ENCODE data around the gene ADARB2. TPM values are rescaled to one million over a fixed set of nuclear protein-coding genes. Genes with fewer than 3 reads are reported as not detected.

ADARB2 gene
- total RNA-seq, 1 donor from 2014 or later: under 0.01 TPM

GRCh38 chr10:1171182-1171581 lies 566.1 kb downstream of the ADARB2 start:
- Histone ChIP-seq H3K4me1 (ENCODE audit: control insufficient read depth in 3 of 3, insufficient read depth in 3 of 3, low read length in 3 of 3) (no peaks in the 10 kb centered on the region), H3K9ac (ENCODE audit: low read depth in 1 of 3, low read length in 3 of 3) (no peak overlapping the region), H3K9me3 (ENCODE audit: control insufficient read depth in 3 of 3, low read length in 3 of 3) (no peaks in the 10 kb centered on the region), H3K27ac (ENCODE audit: low read depth, low read length) (no peak overlapping the region), H3K27me3 (ENCODE audit: control insufficient read depth in 3 of 3, insufficient read depth in 3 of 3, low read length in 3 of 3) (peaks cover 21 to 42% (median 24%) of the 10 kb centered on the region in 3 donors), H3K36me3 (ENCODE audit: control insufficient read depth in 3 of 3, insufficient read depth in 3 of 3, low read length in 3 of 3) (no peaks in the 10 kb centered on the region), H3K4me3 (ENCODE audit: low read length in 3 of 3) (no peak overlapping the region)

- no peak overlapping the region for H3K9ac ChIP-seq (ENCODE audit: low read depth in 1 of 3, low read length in 3 of 3)
- no peaks in the 10 kb centered on the region for H3K9me3 ChIP-seq (ENCODE audit: control insufficient read depth in 3 of 3, low read length in 3 of 3)
- H3K27ac ChIP-seq (ENCODE audit: low read depth, low read length): no peak overlapping the region
- no peaks in the 10 kb centered on the region for H3K36me3 ChIP-seq (ENCODE audit: control insufficient read depth in 3 of 3, insufficient read depth in 3 of 3, low read length in 3 of 3)
- H3K4me1 ChIP-seq (ENCODE audit: control insufficient read depth in 3 of 3, insufficient read depth in 3 of 3, low read length in 3 of 3): no peaks in the 10 kb centered on the region
- H3K27me3 ChIP-seq (ENCODE audit: control insufficient read depth in 3 of 3, insufficient read depth in 3 of 3, low read length in 3 of 3): peaks cover 21 to 44% (median 24%) of the 10 kb centered on the region in 3 donors
- H3K4me3 ChIP-seq (ENCODE audit: low read length in 3 of 3): no peak overlapping the region
These were observed 566.5 kb downstream of the ADARB2 start for GRCh38 chr10:1170867-1171180.

GRCh38 chr10:1169981-1170866 lies 567.1 kb downstream of the ADARB2 start:
- H3K27ac ChIP-seq (ENCODE audit: low read depth, low read length): no peak overlapping the region
- H3K4me1 ChIP-seq (ENCODE audit: control insufficient read depth in 3 of 3, insufficient read depth in 3 of 3, low read length in 3 of 3): no peaks in the 10 kb centered on the region
- H3K36me3 ChIP-seq (ENCODE audit: control insufficient read depth in 3 of 3, insufficient read depth in 3 of 3, low read length in 3 of 3): no peaks in the 10 kb centered on the region
- H3K9ac ChIP-seq (ENCODE audit: low read depth in 1 of 3, low read length in 3 of 3): no peak overlapping the region
- H3K9me3 ChIP-seq (ENCODE audit: control insufficient read depth in 3 of 3, low read length in 3 of 3): no peaks in the 10 kb centered on the region
- no peak overlapping the region for H3K4me3 ChIP-seq (ENCODE audit: low read length in 3 of 3)
- peaks cover 21 to 44% (median 24%) of the 10 kb centered on the region in 3 donors for H3K27me3 ChIP-seq (ENCODE audit: control insufficient read depth in 3 of 3, insufficient read depth in 3 of 3, low read length in 3 of 3)

GRCh38 chr10:1169186-1169885 lies 568.0 kb downstream of the ADARB2 start:
- Histone ChIP-seq H3K9ac (ENCODE audit: low read depth in 1 of 3, low read length in 3 of 3) (no peak overlapping the region), H3K4me3 (ENCODE audit: low read length in 3 of 3) (no peak overlapping the region), H3K27ac (ENCODE audit: low read depth, low read length) (no peak overlapping the region), H3K27me3 (ENCODE audit: control insufficient read depth in 3 of 3, insufficient read depth in 3 of 3, low read length in 3 of 3) (peaks cover 21 to 41% (median 24%) of the 10 kb centered on the region in 3 donors), H3K9me3 (ENCODE audit: control insufficient read depth in 3 of 3, low read length in 3 of 3) (no peaks in the 10 kb centered on the region), H3K4me1 (ENCODE audit: control insufficient read depth in 3 of 3, insufficient read depth in 3 of 3, low read length in 3 of 3) (no peaks in the 10 kb centered on the region), H3K36me3 (ENCODE audit: control insufficient read depth in 3 of 3, insufficient read depth in 3 of 3, low read length in 3 of 3) (no peaks in the 10 kb centered on the region)

- H3K36me3 ChIP-seq (ENCODE audit: control insufficient read depth in 3 of 3, insufficient read depth in 3 of 3, low read length in 3 of 3): no peaks in the 10 kb centered on the region
- H3K27ac ChIP-seq (ENCODE audit: low read depth, low read length): no peak overlapping the region
- no peaks in the 10 kb centered on the region for H3K4me1 ChIP-seq (ENCODE audit: control insufficient read depth in 3 of 3, insufficient read depth in 3 of 3, low read length in 3 of 3)
- H3K9ac ChIP-seq (ENCODE audit: low read depth in 1 of 3, low read length in 3 of 3): no peak overlapping the region
- no peak overlapping the region for H3K4me3 ChIP-seq (ENCODE audit: low read length in 3 of 3)
- H3K27me3 ChIP-seq (ENCODE audit: control insufficient read depth in 3 of 3, insufficient read depth in 3 of 3, low read length in 3 of 3): peaks cover 20 to 38% (median 21%) of the 10 kb centered on the region in 3 donors
- H3K9me3 ChIP-seq (ENCODE audit: control insufficient read depth in 3 of 3, low read length in 3 of 3): no peaks in the 10 kb centered on the region
These were observed 568.6 kb downstream of the ADARB2 start for GRCh38 chr10:1168763-1169162.

- Histone ChIP-seq H3K27ac (ENCODE audit: low read depth, low read length) (no peak overlapping the region), H3K4me3 (ENCODE audit: low read length in 3 of 3) (no peak overlapping the region), H3K4me1 (ENCODE audit: control insufficient read depth in 3 of 3, insufficient read depth in 3 of 3, low read length in 3 of 3) (no peaks in the 10 kb centered on the region), H3K27me3 (ENCODE audit: control insufficient read depth in 3 of 3, insufficient read depth in 3 of 3, low read length in 3 of 3) (peaks cover 11 to 42% (median 14%) of the 10 kb centered on the region in 3 donors), H3K36me3 (ENCODE audit: control insufficient read depth in 3 of 3, insufficient read depth in 3 of 3, low read length in 3 of 3) (no peaks in the 10 kb centered on the region), H3K9ac (ENCODE audit: low read depth in 1 of 3, low read length in 3 of 3) (no peak overlapping the region), H3K9me3 (ENCODE audit: control insufficient read depth in 3 of 3, low read length in 3 of 3) (no peaks in the 10 kb centered on the region)
These were observed 570.5 kb downstream of the ADARB2 start for GRCh38 chr10:1166828-1167275.

GRCh38 chr10:1166101-1166827 lies 571.1 kb downstream of the ADARB2 start:
- Histone ChIP-seq H3K9ac (ENCODE audit: low read depth in 1 of 3, low read length in 3 of 3) (no peak overlapping the region), H3K4me3 (ENCODE audit: low read length in 3 of 3) (no peak overlapping the region), H3K36me3 (ENCODE audit: control insufficient read depth in 3 of 3, insufficient read depth in 3 of 3, low read length in 3 of 3) (no peaks in the 10 kb centered on the region), H3K27me3 (ENCODE audit: control insufficient read depth in 3 of 3, insufficient read depth in 3 of 3, low read length in 3 of 3) (peaks cover 7 to 41% (median 10%) of the 10 kb centered on the region in 3 donors), H3K9me3 (ENCODE audit: control insufficient read depth in 3 of 3, low read length in 3 of 3) (no peaks in the 10 kb centered on the region), H3K27ac (ENCODE audit: low read depth, low read length) (no peak overlapping the region), H3K4me1 (ENCODE audit: control insufficient read depth in 3 of 3, insufficient read depth in 3 of 3, low read length in 3 of 3) (no peaks in the 10 kb centered on the region)

- Histone ChIP-seq H3K36me3 (ENCODE audit: control insufficient read depth in 3 of 3, insufficient read depth in 3 of 3, low read length in 3 of 3) (no peaks in the 10 kb centered on the region), H3K4me3 (ENCODE audit: low read length in 3 of 3) (no peak overlapping the region), H3K27ac (ENCODE audit: low read depth, low read length) (no peak overlapping the region), H3K27me3 (ENCODE audit: control insufficient read depth in 3 of 3, insufficient read depth in 3 of 3, low read length in 3 of 3) (peaks cover 0 to 30% (median 3%) of the 10 kb centered on the region in 3 donors), H3K9ac (ENCODE audit: low read depth in 1 of 3, low read length in 3 of 3) (no peak overlapping the region), H3K4me1 (ENCODE audit: control insufficient read depth in 3 of 3, insufficient read depth in 3 of 3, low read length in 3 of 3) (no peaks in the 10 kb centered on the region), H3K9me3 (ENCODE audit: control insufficient read depth in 3 of 3, low read length in 3 of 3) (no peaks in the 10 kb centered on the region)
These were observed 573.5 kb downstream of the ADARB2 start for GRCh38 chr10:1163831-1164230.

GRCh38 chr10:1163204-1163660 lies 574.1 kb downstream of the ADARB2 start:
- Histone ChIP-seq H3K27ac (ENCODE audit: low read depth, low read length) (no peak overlapping the region), H3K9me3 (ENCODE audit: control insufficient read depth in 3 of 3, low read length in 3 of 3) (no peaks in the 10 kb centered on the region), H3K27me3 (ENCODE audit: control insufficient read depth in 3 of 3, insufficient read depth in 3 of 3, low read length in 3 of 3) (peaks cover 0 to 30% (median 3%) of the 10 kb centered on the region in 3 donors), H3K4me3 (ENCODE audit: low read length in 3 of 3) (no peak overlapping the region), H3K4me1 (ENCODE audit: control insufficient read depth in 3 of 3, insufficient read depth in 3 of 3, low read length in 3 of 3) (no peaks in the 10 kb centered on the region), H3K36me3 (ENCODE audit: control insufficient read depth in 3 of 3, insufficient read depth in 3 of 3, low read length in 3 of 3) (no peaks in the 10 kb centered on the region), H3K9ac (ENCODE audit: low read depth in 1 of 3, low read length in 3 of 3) (no peak overlapping the region)

Measured in skeletal muscle tissue (tissue), 4 donors.